GM10847 (cell line): ENCODE data around the gene RNU7-1.
A peak's percentile ranks its signal among the peaks of the same experiment; 100 is the strongest.

Source experiments
- POLR2A ChIP-seq: IDR thresholded peaks from 2 replicates; pipeline ENCODE4 v1.6.1; 2011; ENCODE audit not compliant: insufficient read length; ENCODE audit errors: extremely low read depth

RNU7-1 gene

DNA sequence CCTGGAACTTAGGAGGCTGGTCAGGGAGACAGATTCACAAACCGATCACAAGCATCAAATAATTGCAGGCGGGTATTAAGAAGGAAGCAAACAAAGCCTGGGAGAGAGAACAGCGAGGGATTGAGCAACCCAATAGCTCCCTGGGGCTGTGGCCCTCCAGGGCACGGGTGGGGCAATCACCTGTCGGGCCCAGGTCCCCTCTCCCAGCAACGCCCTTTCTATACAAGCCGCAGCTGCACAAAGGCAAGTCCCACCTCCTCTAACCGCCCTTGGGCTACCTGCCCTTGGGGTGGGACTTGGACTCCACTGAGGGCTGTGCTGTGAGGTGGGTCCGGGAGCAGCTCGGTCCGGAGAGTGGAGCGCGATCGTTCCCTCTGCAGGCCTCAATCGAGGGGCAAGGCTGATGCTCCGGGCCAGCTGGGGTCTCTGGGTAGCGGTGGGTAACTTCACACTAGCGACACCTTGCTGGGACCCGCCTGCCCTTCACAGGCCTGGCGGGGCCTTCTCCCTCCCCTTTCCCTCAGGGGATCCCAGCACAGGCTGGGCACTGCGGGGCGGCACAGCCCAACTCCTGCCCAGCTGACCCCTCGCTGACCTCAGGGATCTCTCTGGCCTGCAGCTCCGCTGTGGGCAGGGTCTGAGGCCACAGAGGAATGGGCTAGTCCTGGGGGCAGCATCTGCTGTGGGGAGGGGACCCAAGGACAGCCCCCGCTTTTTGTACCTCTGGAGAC lies 18.8 kb downstream of the RNU7-1 start:
- peak; percentile 34 for TF ChIP-seq POLR2A

DNA sequence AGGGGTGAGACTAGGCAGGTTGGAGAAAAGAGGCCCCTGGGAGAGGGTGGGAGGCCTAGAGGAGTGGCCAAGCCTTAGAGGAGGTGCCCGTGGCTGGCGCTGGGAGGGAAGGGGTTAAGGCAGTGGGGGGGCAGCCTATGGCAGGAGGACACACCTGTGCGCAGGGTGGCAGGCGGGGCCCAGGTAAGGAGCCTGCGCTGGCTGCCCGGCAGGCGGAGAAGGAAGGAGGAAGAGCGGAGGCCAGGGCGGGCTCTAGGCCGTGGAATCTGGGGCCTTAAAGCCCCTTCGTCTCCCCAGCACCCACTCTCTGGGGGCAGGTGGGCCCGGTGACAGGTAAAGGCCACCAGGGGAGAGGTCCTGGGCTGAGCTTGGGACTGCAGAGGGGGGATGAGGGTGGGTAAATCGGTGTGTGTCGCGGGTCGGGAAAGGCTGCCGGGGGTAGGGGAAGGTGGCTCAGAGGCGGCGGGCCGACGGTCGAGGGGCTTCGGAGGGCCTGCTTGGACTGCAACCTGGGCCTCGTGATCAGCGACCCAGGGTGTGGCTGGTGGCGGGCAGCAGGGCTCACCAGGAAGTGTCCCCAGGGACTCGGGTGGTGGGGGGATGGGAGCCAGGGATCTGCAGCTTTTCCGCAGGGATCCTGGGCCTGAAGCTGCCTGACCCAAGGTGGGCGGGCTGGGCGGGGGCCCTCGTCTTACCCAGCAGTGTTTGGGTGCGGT lies 19.6 kb downstream of the RNU7-1 start:
- TF ChIP-seq POLR2A, result no peak

DNA sequence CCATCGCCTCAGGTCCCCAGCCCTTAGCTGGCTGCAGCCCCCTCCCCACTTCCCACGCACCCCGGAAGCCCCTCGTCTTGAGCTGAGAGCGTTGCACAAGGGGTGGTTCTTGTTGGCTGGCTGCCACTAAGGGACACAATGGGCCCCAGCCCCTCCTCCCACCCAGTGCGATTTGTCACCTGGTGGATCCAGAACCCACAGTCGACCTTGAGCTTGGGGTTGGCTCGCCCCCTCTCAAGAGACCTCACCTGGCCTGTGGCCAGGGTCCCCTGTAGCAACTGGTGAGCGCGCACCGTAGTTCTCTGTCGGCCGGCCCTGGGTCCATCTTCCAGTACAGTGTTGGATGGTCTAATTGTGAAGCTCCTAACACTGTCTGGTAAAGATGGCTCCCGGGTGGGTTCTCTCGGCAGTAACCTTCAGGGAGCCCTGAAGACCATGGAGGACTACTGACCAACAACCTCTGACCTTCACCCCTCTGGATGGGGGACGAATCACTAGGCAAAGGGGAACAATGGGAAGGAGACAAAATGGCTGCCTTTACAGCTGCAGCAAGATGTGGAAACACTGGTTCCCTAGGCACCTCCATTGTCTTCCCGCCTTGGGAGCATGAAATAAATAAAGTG lies 20.3 kb downstream of the RNU7-1 start:
- no peak for TF ChIP-seq POLR2A

DNA sequence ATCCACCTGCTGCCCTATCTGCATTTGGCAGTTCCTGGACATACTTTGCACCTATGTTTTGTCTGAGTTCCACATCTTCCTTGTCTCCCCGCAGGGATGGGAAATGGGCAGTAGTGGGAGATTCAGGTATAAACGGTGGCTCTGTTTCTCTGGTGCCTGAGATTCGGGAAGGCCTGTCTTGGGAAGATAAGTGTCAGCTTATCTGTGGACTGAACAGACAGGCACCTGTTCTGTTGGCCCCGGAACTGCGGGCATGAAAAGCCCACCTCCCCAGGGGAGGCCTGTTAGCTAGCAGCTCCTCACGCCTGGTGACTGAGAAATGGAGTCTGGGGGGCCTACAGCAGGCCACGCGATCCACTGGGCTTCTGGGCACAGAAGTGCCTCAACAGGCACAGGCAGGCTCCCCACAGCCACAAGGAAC lies 21.0 kb downstream of the RNU7-1 start:
- TF ChIP-seq POLR2A, result no peak

DNA sequence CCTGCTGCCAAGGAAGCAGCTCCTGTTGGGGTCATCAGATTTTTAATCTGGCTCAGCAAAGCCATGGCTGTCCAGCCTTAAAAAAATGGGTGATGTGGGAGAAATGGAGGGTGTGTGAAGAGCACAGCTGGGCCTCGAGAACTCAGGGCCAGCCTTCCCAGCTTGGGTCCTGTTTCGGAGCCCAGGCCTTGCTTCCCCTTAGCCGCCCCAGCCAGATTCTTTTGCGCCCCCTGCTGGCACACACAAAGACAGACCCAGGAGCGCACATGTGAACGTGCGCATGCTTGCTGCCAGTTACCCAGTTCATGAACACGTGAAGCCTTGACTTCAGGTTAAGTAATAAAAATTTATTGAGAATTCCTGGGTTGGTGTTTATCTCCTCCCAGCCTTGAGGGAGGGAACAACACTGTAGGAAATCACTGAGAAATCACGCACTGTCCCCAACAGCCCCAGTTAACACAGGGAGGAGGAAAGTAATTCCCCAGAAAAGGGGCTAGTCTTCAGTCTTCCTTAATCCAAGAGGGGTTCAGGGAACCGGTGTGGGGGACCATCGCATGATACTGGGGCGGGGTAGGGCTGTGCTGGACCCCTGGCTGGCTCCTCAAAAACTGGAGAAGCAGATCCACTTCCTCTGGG lies 21.5 kb downstream of the RNU7-1 start:
- TF ChIP-seq POLR2A, result no peak

DNA sequence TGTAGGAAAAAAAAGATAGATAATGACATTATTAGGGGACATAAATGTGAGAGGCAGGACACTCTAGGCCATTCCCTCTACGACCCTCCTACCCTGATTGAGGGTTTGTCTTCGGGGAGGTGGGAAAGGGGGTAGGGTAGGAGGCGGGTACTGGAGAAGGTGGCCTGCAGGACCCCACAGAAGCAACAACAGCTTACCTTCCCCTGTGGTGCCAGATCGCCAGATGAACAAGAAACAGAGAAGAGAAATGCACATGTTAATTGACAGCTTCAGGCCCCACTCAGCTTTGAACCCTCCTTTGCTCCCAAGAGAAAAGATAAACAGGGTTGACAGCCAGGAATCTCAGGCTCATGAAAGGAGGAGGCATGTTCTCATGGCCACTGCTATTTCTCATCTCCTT lies 22.1 kb downstream of the RNU7-1 start:
- TF ChIP-seq POLR2A, result no peak

DNA sequence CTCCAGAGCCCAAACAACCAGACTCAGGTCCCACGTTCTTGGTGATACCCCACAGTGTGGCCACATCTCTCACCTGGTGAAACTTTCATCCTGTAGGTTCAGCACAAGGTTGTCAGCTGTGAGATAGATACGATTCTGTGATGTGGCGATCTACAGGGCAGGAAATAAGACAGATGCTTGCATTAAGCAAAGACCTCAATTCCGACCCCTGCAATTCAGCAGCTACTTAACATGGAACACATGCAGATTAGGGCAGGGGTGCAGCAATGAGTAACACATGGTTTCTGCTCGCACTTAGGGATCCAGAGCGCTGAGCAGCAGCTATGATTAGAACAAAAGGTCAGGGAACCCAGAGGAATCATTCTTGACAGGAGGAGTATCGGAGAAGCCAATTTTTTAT lies 22.7 kb downstream of the RNU7-1 start:
- TF ChIP-seq POLR2A, result no peak

DNA sequence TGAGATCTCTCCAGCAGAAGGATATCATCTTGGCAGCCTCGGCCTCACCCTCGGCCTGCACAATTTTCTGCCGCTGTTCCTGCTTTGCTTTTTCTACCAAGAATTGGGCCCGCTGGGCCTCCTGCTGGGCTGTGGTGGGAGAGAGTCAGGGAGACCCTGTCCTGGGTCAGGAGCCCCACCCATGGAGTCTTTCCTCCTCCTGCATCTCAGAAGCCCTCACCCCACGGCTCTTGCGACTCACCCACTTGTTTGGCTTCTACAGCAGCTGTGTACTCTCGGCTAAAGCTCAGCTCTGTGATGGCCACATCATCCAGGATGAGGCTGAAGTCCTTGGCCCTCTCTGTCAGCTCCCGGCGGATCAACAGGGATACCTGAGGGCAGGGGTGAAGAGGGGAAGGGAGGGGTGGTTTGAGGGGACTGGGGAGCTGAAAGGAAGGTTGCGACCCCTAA lies 24.1 kb downstream of the RNU7-1 start:
- TF ChIP-seq POLR2A, result no peak

DNA sequence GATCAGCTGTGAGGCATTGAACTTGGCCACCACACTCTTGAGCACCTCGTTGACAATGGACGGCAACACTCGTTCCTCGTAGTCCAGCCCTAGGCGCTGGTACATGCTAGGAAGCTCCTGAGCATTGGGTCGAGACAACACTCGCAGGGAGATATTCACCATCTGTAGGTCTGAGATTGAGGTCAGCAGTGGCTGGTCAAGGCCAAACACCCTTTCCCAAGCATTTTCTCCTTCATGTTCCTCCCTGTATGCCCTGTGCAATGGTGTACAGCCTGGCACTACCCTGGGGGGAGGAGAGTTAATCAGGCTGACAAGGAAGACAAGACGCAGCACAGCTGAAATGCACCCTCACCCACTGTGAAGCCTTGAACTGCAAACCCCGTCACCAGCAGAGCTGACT lies 24.8 kb downstream of the RNU7-1 start:
- no peak for TF ChIP-seq POLR2A

DNA sequence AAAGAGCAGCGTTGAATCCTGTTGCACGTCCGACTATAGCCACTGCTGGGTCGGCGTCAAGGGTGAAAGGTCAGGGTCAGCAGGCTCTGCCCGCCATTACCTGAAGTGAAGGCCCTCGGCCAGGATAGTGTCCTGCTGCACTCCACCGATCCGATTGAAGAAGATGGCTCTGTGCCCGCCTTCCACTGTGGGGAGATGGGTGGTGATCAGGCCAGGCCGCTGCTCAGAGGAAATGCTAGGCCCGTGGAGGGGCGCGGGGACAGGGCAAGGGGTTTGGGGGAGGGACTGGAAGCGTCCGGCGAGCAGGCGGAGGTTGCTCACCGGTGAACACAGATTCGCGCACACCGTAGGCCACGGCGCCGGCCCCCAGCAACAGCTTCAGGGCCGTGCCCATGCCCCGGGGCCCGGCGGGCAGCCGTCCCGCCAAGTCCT lies 26.5 kb downstream of the RNU7-1 start:
- TF ChIP-seq POLR2A, result no peak

DNA sequence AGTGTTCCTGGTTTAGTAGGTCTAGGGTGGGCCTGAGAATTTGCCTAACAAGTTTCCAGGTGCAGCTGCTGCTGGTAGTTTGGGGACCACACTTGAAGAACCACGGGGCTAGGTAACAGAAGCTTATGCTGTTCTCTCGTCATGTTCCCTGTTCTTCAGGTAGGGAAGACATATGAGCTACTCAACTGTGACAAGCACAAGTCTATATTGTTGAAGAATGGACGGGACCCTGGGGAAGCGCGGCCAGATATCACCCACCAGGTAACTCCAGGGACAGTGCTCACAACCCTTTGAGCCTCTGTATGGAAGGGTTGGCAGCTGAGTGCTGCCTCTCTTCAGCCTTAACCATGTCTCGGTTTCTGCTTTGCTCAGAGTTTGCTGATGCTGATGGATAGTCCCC lies 30.6 kb downstream of the RNU7-1 start:
- TF ChIP-seq POLR2A, result no peak

DNA sequence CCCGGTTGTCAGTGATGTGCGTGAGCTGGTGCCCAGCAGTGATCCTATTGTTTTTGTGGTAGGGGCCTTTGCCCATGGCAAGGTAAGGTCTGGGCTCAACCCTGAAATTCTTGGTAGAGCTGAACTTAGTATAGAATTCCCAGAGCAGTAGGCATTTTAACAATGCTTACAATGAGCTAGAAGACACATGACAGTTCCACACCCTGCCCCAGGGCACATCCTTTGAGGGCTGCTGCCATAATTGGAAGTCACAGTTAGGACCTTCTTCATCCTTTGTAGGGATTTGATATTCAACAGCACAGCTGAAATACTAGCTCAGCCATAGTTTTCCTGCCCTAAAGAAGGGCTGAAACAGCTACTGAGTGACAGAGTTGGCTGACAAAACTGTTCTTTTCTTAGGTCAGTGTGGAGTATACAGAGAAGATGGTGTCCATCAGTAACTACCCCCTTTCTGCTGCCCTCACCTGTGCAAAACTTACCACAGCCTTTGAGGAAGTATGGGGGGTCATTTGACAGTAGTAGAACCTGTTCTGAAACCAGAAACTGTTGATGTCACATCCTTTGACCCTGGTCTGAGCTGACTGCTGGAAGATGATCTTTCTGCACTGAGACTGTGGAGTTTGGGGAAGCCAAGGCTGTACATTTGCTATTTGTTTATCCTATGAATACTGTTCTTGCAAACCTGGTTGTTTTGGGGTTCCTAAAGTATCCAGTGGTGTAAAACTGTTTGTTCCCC lies 31.8 kb downstream of the RNU7-1 start:
- TF ChIP-seq POLR2A, result no peak

DNA sequence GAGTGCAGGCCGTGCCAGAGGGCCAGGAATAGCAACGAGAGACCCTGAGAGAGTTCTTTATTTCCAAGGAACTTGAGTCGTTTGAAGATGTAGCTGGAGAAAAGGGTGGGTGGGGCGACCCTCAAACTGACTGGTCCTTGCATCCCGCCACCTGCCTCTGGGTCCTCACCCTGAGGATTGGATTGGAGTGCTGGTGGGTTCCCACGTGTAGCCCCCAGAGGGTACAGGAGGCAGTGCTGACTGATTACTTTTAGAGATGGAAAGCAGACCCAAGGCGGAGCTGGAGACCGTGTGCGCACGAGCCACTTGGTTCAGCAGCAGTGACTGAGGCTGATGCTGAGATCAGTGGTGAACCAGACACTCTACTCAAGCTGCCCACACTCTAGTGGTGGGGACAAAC lies 34.0 kb downstream of the RNU7-1 start:
- TF ChIP-seq POLR2A, result no peak

DNA sequence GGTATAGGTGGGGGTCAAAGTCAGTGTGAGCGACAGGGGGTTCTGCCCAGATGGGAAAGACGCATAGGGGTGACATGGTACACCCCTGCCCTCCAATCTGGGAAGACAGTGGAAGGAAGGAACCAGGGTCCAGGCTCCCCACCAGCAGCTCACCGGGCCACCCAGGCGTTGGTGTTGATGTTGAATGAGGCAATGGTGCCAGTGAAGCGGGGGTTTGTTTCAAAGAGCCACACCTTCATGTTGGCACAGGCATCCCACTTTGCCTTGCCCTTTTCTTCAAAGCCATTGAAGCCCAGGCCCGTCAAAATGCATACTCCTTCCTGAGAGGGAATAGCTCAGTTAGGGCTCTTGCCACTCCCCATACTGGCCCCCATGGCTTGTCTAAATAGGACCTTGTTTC lies 34.6 kb downstream of the RNU7-1 start:
- TF ChIP-seq POLR2A, result no peak

DNA sequence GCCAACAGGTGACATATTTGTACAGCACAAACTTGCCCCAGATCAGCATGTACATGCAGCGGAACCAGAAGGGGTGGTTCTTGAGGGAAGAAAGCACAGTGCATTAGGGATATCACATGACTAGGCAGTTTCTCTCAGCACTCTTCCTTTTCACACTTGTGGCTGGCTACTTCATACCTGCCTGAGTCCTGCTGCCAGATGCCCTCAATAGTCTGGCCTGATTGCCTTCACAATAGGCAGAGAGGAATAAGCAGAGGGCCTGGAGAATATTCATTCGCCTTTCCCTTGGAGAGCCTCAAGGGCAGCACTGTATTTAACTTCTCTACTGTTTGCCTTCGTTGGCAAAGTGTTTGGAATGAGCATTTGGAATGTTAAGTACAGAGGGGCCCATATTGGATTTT lies 35.0 kb downstream of the RNU7-1 start:
- TF ChIP-seq POLR2A, result no peak
